ENCODE results near the gene EYS.
"Not testable (repeated sequence)": the region's sequence is repeated elsewhere in the genome, so short reads cannot be mapped to it uniquely, and the experiment has no call there.

EYS gene

DNA sequence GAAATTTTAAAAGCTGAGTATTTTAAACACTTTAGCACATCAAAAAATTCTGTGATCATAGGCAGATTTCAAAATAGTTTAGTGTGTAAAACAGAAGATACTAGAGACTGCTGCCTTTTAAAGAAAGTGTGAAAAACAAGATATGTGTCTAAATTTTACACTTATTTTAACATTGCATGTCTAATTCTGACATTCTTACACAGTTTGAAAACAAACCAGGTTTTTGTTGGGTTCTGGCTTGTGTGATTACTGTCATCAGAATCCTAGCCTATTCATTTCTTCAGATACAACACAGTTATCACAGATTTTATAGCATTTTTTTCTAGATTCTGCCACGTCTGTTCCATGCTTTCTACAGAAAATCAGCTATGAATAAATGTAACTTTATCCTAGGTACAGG is 257.1 kb downstream of the EYS start:
- no peak for DNase-seq

DNA sequence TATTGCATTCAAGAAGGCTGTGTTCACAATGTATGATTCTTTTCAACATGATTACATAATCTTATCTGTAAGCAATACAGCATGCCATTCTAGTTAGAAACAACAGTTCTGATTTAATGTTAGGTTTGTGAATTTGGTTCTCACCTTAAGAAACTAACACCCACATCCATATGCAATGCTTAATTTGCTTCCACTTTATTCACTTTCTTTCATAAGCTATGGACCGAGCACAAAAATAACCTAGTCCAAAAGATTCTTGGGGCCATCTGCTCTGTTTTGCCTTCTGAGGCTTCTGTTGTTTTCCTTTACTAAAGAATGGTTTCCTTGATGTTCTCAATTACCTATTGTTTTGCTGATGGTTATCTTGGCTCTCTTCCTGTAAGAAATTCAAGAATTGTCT is 258.2 kb downstream of the EYS start:
- DNase-seq = no peak

DNA sequence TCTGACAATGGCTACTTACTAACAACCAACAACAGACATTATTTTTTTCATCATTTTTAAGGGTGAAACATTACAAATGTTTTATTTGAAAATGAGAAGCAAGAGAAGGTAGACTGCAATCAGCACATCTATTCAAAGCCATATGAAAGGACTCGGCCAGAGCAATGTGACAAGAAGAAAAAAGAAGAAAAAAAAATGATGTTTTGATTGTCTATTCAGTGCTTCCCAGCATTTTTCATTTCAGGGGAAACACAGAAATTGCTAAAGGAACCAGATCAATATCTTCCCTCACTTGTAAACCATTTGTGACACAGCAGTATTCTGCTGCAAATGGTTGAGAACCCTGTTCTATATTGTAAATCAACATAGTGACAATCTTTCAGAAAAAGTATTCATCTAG is 270.7 kb downstream of the EYS start:
- DNase-seq = no peak

DNA sequence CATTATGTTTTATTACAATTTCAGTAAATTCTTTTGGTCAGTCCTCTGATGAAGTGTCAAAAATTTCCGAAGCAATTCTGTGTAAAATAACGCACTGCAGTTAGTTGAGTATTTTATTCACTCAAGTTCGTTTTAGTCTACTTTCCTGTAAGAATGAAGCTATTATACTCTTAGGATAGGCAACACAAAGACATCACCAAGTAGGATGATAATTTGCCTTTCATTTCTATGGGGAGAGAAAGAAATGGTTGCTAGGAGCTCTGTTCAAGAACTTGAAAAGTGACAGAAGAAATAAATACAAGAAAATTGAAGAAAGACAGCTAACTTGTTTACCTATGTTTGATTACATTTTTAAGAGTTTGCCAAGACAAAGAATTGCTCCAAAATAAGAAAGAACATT is 290.4 kb downstream of the EYS start:
- no peak for DNase-seq

DNA sequence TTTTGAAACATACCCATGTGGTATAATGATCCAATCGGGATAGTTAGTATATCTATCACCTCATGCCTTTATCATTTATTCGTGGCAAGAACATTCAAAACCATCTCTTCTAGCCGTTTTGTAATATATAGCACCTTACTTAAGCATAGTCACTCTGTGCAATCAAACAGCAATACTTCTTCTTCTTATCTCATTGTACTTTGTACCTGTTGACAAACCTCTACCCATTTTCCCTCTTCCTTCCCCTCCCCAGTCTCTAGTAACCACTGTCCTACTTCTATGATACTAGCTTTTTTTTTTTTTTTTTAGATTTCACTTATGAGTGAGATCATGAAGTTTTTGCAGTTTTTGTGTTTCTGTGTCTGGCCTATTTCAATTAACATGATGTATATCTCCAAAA is 296.7 kb downstream of the EYS start:
- DNase-seq = no peak

DNA sequence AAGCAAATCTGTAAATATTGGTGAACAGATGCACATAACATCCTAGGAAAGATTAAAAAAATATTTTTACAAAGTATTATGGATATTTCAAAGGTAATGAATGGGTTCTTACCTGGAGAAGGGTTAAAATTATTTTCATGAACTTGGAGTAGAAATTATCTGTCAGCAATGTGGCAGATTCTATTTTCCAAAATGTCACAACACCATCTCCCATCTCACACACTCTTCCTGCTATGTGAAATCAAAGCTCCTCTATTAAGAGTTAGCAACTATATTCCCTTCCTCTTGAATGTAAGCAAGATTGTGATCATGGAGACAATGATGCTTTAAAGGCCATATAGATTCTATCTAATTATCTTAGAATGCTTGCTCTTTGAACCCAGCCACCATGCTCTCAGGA is 304.5 kb downstream of the EYS start:
- no peak for DNase-seq

DNA sequence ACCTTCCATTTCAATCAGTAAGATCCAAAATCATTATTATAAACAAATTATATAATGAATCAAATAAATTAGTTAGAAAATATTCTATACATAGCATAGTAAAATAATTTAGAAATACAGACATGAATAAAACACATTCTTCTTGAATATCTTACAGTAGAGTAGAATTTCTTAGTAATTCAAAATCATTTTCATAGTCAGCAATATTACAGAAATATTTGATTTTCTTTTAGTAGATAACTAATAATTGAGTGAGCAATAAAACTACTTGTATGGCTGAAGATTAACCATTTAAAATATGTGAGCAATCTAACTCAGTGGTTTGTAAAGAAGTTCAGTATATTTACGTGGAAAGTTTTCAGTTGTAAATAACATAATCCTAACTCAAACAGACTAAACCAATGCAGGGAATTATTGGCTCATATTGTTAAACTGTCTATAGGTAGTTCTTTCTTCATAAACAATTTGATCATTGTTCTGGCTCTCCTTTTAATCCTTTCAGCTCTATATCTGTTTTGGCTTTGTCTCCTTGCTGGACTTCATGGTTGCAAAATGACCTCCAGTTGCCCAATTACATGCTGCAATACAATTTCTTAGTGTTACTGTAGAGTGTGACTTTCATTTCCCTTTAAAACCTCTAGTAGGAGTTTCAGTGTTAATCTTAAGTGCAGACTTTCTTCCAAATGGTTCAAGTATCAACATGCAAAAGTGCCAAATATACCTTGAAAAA is 307.5 kb downstream of the EYS start:
- no peak for DNase-seq

DNA sequence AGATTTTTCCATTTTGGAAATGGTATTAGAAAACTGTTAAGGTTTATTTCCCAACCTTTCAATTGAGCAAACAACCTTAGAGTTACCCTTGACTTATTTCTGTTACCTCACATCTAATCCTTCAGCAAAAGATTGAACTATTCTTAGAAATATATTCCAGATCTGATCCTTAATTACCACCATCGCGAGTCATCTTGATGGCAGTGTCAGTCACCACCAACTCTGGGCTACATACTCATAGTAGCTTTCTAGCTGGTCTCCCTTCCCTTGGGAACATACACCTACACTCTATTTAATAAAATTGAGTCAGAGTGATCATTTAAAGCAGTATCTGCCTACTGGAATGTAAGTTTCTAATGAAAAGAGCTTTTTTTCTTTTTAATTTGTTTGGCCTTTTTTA is 308.2 kb downstream of the EYS start:
- DNase-seq = no peak

DNA sequence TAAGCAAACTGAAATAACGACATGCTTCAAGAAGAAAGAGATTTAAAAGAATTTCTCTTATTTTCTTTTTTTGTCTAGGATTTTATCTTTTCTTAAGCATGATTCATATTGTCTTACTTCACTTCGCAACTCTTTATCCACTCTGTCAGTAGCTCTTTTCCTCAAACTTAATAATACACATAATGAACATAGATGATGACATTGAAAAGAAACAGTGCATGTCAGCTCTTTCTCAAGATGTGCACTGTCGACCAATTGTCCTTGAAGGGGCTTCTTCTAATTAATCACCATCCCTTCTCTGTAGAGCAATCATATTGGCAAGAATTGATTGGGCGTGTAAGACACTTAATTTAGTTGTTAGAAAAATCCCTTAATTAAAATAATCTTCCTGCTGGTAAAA is 356.5 kb downstream of the EYS start:
- no peak for DNase-seq

DNA sequence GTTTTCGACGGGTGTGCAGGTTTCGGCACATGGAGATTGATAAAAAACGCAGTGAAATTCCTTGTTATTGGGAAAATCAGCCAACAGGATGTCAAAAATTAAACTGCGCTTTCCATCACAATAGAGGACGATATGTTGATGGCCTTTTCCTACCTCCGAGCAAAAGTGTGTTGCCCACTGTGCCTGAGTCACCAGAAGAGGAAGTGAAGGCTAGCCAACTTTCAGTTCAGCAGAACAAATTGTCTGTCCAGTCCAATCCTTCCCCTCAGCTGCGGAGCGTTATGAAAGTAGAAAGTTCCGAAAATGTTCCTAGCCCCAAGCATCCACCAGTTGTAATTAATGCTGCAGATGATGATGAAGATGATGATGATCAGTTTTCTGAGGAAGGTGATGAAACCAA is 404.4 kb downstream of the EYS start:
- not testable (repeated sequence) for DNase-seq

DNA sequence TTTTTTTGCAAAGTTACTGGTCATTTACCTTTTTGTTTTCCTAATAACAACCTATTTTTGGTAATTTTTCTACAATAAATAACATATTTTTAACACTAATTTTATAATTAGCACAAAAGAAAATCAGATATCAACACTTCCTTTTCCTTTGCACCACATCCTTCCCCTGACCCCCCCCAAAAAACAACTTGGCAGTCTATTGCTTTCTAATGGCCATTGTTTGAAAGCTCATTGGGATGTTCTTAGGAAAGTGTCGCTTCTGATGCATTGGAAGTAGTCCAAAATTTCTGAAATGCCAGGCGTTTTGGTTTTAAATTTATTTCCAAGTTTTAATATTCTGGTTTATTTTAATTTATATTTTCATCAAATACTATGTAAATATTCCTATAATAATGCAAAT is 407.8 kb downstream of the EYS start:
- DNase-seq = no peak

DNA sequence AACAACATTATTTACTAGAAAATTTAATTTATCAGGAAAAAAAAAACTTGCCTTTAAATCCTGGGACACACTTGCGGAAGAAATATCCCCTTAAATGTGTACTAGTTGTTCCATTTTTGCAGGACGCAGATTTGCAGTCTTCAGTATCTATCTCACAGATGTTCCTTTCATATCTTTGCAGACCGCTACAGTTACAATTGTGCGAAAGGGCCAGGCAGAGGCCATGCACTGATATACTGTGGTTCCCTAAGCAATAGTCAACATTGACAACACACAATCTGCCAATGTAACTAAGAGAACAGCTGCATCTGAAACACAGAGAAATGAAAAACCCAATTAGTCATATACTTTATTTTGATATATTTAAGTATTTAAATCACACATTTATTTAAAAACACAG is 411.2 kb downstream of the EYS start:
- DNase-seq = no peak

DNA sequence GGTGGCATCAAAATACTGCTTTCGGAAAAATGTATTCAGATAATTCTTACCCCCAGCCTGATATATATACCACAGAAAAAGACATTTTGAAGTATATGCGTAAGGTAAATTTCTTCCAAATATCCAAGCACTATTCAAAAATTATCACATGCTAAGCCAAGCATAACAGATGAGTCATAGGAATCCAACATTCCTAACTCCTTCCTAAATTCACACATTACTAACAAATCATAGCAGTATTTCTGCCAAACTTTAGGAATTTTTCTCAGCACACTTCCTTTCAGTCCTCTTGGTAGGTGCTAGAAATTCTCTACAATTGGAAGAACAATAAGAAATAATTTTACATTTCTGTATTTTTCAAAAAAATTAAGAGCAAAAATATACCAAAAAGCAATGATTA is 417.5 kb downstream of the EYS start:
- DNase-seq = no peak

DNA sequence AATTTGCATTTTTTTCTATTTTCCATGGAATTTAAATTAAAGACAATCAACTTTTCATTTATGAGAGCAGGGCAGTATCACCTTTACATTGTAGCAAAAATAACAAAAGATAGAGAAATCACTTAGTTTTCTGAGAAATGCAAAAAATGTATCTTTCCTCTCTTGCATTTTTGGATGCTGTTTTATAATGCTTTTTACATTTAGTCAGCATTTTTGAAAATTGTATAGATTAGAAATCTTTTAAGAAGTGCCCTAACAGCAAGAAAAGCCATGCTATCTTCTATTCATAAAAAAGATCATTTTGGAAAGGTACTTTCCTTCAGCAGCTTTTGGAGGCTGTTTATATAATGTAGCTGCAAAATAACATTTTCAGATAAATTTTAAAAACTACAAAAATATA is 421.8 kb downstream of the EYS start:
- DNase-seq = no peak

DNA sequence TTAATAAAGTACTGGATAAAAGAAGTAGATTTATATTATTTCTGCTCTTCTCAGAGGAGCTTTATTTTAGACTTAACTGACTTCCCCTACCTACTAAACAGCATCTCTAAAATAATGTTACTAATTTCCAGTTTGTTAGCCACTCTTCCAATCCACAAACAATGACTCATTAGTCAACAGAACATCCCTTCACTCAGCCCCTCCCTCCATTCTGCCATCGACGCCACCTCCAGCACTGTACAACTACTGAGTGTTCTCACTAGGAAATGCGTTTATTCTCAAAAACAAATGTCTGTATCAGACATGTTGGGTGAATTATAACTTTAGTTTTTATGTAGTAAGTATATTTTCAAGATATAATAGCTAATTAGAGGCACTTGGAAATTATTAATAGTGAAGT is 427.0 kb downstream of the EYS start:
- DNase-seq = no peak

DNA sequence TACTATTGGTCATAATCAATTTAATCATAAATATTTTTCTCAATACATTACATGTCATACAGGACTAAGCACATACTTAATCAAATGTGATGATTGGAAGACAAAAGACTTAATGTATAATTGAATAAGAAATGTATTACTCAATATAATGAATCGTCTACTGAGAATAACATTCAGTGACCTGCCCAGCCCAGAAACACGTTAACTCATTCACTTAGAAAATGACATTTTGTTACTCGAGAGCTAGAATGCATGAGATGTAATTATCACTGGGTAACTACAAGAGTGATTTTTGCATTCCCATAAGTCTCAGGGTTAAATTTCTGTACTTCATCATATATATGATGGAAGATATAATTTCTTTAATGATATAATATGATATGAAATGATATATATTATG is 444.8 kb downstream of the EYS start:
- no peak for DNase-seq

DNA sequence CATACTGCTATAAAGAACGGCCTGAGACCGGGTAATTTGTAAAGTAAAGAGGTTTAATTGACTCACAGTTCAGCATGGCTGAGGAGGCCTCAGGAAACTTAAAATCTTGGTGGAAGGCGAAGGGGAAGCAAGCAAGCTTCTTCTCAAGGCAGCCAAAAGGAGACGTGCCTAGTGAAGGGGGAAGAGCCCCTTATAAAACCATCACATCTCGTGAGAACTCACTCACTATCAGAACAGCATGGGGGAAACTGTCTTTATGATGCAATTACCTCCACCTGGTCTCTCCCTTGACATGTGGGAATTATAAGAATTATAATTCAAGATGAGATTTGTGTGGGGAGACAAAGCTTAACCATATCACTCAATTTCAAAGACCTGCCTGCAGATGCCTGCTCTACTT is 447.0 kb downstream of the EYS start:
- DNase-seq = no peak

DNA sequence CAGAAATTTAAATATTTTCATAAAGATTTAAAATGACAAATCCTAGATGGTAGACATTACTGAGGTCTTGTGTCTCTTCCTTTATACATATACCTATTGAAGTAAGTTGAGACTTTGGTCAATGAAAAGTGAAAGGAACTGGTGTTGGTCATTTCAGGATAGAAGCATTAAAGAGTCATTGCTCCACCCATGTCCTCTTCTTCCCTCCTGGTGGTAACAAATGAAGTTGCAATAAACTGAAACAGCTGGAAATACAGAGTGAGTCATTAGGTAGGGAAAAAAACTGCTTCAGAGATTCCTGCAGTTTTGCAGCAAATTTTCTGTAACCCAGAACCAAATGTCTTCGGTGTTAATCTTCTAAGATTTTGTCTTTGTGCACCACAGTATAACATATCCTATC is 448.0 kb downstream of the EYS start:
- DNase-seq = no peak

DNA sequence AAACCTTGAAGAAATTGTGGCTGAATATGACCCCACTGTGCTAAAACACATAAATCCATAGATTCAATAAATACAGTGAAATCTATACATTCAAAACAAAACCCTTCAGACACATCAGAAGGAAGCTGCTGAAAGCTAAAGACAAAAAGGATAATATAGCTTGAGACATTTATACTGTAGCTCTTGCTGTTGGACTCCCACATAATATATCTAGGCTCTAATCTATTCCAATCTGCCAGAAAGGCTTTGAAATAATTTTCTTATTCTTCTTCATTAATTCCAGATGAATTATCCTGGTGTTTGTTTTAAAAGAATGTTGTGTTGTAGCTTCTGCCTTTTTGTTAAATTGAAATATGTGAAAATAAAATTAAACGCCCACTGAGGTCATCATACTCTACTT is 454.0 kb downstream of the EYS start:
- no peak for DNase-seq

DNA sequence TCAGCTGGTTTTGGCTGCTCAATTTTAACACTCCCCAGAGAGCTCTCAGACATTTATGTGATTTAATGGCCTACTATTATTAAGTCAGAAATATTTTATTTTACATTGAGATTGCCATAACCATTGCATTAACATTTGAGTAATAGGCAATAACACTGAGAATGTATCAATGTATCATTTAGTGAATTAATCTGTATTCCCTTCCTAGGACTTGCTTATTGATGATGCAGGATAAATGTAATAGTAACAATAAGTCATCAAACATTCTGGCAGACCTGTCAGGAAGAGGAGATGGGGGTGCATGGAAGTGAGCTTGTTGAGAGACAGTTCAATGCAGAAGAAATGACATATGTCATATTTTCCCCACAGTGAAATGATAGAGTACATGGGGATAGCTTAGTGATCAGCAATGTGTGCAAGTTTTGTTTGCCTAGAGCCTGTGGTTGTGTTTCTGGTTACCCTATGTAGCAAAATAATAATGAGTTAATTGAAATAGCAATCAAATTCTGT is 458.9 kb downstream of the EYS start:
- no peak for DNase-seq

DNA sequence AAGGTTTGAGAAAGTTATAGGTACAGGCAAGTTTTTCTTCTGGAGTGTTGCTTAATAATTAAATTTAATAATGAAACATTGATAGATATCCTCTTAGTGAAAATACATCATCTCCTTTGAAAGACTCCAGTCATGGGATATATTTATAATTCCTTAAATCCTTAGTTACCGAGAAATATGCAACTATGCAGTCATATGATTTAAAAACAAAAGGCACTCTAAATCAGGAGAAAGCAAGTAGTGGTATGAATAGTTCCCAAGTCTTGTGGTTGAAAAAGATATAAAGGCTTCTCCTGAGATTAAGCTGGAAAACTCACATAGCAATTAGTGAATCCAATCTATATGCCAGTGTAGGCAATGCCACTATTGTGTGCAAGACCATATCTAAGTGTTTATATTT is 475.4 kb downstream of the EYS start:
- DNase-seq = no peak

DNA sequence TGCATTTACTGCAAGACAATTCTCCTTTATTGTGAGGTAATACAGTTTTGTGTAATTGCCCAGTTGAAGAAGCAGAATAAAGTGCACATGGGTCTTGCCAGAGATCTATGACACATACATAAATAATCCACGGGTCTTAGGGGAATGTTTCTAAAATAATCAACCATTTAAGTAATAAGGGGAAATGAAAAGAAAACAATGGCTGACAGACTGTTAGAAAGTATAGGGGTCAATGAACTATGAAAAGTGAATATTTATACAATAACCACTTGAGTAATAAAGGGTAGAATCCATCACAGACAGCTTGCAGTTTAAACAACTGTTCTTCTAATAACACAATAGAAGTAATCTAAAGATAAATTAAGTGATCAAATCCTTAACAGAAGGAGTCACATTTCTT is 477.2 kb downstream of the EYS start:
- DNase-seq = no peak

DNA sequence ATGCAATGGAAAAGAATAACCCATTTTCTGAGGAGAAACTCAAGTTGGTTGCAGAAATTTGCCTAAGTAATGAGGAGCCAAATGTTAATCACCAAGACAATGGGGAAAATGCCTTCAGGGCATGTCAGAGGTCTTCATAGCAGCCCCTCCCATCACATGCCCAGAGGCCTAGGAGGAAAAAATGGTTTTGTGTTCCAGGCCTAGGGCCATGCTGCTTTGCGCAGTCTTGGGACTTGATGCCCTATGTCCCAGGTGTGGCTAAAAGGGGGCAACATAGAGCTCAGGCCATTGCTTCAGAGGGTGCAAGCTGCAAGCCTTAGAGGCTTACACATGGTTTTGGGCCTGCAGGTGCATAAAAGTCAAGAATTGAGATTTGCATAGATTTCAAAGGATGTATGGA is 485.9 kb downstream of the EYS start:
- DNase-seq = no peak

DNA sequence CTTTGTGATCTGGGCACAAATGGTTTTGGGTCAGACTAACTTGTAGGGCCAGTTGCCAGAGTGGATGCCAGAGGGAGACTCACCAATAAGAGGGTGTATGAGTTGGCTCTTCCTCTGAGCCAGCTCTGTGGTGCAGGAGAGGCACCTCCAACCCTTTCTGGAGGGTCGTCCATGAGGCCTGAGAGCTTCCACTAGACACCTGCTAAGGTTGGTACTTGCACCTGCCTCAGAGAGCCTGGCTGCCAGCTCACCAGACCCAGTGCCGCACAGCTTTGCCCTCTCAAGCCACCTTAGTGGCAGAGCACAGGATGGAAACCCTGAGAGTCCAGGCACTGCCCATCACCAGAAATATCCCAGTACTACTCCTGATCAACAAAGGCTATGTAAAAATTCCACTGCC is 504.3 kb downstream of the EYS start:
- no peak for DNase-seq

DNA sequence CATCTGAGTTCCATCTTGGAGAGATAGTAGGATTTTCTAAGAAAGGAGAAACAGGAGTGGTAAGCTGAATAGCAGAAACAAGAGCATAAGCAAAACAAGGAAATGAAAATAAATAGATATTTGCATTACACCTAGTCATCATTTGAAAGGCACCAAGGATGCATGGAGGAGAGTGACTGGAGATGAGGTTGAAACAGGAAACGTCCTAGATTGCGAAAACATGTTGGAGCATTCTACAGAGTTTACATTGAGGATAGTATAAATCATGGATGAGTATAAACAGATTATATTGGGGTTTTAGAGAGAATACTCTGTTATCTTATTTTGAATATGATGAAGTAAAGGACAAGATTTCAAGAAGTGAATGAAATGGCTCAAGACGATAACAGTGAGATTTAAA is 507.3 kb downstream of the EYS start:
- DNase-seq = no peak

DNA sequence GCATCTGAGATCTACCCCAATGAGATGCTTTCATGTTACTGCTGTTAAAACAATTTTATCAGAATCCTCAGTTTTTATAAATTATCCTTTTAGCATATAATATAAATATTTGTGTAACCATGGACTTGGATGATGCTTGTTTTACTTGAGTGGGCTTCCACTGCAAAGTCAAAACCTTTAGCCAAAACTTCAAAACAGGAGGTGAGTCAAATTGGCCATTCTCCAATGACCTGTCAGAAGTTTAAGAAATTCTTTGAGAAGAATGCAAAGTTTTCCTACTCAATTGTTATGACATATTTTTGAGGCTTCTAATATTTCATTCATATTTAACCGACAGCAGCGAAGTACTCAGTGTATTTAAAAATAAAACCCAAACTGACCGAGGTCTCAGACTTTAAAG is 507.9 kb downstream of the EYS start:
- no peak for DNase-seq
